G401 (cell line): ENCODE results near the gene MSMP. TPM values are rescaled to one million over a fixed set of nuclear protein-coding genes. Genes with fewer than 3 reads are reported as not detected.

ENCODE experiments used
- DNase-seq: peaks from one replicate; pipeline ENCODE4 v3.0.0-alpha.2; 2015; ENCODE audit warnings: low spot score
- in situ Hi-C: cut with HindIII; loops from 2 replicates; pipeline ENCODE4 v1.10.0; 2016; ENCODE audit warnings: low sequenced_read_pairs, mixed read lengths
- total RNA-seq: library from RNA; depleted of rRNA; stranded (reverse); fragments of >200 nt; shearing (Covaris generic); gene quantifications from 2 replicates; pipeline ENCODE4 v1.2.3, GENCODE V29; 2014; rRNA removed

Gene MSMP
- total RNA-seq, 1 experiment from 2014 or later, result not detected

DNA sequence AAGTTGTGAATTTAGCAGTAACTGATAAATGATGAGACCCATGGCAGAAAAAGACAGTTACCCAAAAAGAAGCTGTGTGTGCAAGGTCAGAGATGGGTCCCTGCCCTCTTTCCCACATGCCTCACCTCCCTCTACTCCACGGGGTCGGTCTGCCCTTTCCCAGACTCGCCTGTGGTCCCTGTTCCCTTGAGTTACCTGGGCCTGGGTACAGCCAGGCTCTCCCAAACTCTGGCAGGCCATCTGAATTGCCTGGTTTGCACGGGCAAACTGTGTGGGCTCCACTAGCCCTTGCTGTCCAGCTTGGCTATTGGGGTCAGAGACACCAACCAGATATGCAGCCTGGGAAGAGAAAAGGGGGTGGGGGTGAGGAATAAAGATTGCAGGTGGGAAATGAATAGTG is 45.9 kb downstream of the MSMP start:
- in situ Hi-C loops, result no loop called here
- DNase-seq, result no peak

DNA sequence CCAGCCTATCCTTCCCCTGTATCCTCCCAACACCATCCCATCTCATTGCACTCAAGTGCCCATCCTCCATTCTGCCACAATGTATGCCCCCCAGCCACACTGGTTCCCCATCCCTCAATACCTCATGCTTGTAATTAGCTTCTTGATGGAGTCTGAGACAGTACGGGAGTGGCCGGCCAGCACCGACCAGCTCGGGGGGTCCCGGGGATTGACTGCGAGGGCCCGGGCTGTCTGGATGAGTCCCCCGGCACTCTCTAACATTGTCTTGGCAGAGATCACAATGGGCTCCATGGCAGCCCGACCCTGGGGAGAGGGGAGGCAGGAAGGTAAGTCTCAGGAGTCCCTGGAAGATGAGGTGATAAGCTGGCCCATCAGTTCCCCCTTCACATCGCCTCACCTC is 47.1 kb downstream of the MSMP start:
- in situ Hi-C loops, result no loop called here
- no peak for DNase-seq

DNA sequence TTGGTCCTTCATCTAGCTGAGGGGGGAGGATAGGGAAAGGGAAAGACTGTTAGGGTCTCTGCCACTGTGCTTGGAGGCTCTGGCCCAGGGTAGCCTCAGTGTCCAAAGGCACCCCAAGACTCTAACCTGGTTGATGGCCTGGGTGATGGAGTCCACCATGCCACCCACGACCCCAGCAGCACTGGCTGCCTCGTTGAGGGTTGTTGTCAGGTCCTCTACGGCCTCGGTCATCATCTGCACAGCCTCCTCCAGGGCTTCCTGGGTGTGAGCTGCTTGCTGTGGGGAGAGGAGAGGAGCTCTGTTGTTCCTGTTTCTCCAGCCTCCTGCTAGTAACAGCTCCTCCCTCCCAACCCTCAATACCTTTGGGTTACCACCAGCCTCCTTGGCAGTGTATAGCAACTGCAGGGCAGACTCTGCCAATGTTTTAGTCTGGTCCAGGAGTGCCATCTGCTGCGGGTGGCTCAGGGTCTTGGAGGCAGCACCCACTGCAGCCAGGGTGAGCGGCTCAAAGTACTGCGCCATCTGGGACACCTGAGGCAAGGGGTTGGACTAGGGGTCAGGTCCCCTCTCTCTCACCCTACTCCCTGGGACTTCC is 48.1 kb downstream of the MSMP start:
- in situ Hi-C loops, result no loop called here

DNA sequence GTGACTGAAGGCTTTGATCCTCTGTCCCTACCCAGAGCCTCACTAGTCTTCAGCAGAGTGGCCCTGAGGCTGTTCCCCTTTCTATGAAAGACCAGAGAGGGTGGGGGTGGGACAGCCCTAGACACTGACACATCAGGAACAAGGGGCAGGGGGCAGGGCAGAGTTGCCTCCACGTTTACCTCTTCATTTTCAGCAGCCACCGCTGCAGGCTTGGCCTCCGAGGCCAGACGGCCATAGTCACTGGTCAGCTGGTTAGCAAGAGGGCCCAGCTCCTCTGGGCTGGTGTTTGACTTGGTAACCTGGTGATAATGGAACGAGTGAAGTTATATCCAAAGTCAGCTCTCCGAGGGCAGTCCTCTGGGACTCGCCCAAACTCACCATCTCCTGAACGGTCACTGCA is 48.7 kb downstream of the MSMP start:
- no peak for DNase-seq
- in situ Hi-C loops, result no loop called here

More for the DNA sequence above, 48.1 kb downstream of the MSMP start:
- peak; percentile 93 for DNase-seq

DNA sequence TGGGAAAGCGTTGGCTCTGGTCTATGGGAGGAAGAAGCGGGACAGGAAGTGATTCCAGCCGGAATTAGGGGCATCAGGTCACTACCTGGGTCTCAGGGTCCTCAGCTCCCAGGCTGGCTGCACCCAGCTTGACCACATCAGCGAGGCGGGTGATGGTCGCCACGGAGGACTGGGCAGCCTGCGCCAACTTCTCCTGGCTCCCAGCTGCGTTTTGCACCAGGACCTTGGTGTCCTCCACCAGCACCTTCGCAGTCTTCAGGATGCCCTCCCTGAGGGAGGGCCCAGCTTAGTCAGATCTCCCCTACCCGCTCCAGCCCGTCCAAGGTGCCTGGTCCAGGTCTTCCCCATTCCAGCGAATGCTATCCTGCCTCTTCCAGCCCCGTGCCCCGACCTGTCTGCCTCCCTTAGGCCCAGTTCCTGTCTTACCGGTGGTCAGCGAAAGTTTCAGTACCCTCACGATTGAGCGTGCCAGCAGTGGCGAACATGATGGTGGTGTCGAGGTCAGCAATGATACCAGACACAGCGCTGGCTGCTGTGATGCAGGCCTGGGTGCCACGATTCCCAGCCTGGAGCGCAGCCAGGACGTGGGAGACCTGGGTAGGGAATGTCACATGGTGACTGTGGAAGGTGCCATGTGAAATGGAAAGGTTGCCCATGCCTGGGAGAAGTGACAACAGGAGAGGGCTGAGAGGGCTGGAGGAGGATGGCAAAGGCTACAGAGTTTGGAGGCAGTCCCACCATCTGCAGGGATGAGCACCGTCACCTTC is 50.0 kb downstream of the MSMP start:
- in situ Hi-C loops, result no loop called here
- DNase-seq, result no peak

Other genes starting within 250 kb of the MSMP start
- 8.0 and 9.9 TPM in 2 replicates for gene TESK1, start 149.0 kb downstream of the MSMP start, total RNA-seq
- 2.4 TPM in 1 of 2 replicates, not detected in the other for gene CD72, start 135.9 kb downstream of the MSMP start, total RNA-seq
- gene SIT1, start 103.3 kb downstream of the MSMP start, total RNA-seq, result not detected in 2 replicates
- gene RMRP, start 96.3 kb downstream of the MSMP start, total RNA-seq, result 4,372 and 15,582 TPM in 2 replicates
- 7.6 and 19.3 TPM in 2 replicates for gene CCDC107, start 96.0 kb downstream of the MSMP start, total RNA-seq
- gene ARHGEF39, start 89.1 kb downstream of the MSMP start, total RNA-seq, result 12.3 and 12.4 TPM in 2 replicates
- gene CA9, start 80.3 kb downstream of the MSMP start, total RNA-seq, result 0.86 TPM in 1 of 2 replicates, not detected in the other
- 439 and 442 TPM in 2 replicates for gene TPM2, start 64.4 kb downstream of the MSMP start, total RNA-seq
- gene TLN1, start 22.1 kb downstream of the MSMP start, total RNA-seq, result 146 and 195 TPM in 2 replicates
- 40.3 and 46.0 TPM in 2 replicates for gene CREB3, start 21.6 kb downstream of the MSMP start, total RNA-seq
- 37.2 and 48.6 TPM in 2 replicates for gene GBA2, start 5.0 kb downstream of the MSMP start, total RNA-seq
- gene RGP1, start 5.0 kb downstream of the MSMP start, total RNA-seq, result 13.8 and 15.0 TPM in 2 replicates
- gene NPR2, start 37.3 kb upstream of the MSMP start, total RNA-seq, result 0.07 and 0.86 TPM in 2 replicates
- 2.1 and 2.4 TPM in 2 replicates for gene SPAG8, start 58.0 kb upstream of the MSMP start, total RNA-seq
- 32.3 and 55.8 TPM in 2 replicates for gene HINT2, start 60.8 kb upstream of the MSMP start, total RNA-seq
- gene FAM221B, start 74.5 kb upstream of the MSMP start, total RNA-seq, result not detected in 2 replicates
- 1.2 and 2.5 TPM in 2 replicates for gene TMEM8B, start 75.0 kb upstream of the MSMP start, total RNA-seq
- gene OR13J1, start 116.1 kb upstream of the MSMP start, total RNA-seq, result not detected in 2 replicates
- not detected in 2 replicates for gene HRCT1, start 151.9 kb upstream of the MSMP start, total RNA-seq
- 2.6 and 3.5 TPM in 2 replicates for gene SPAAR, start 155.2 kb upstream of the MSMP start, total RNA-seq
- not detected in 2 replicates for gene OR2S2, start 203.9 kb upstream of the MSMP start, total RNA-seq